ENCODE results near the gene FGR. TPM values are rescaled to one million over a fixed set of nuclear protein-coding genes. Genes with fewer than 3 reads are reported as not detected.

FGR gene
- total and polyA plus RNA-seq, 2 of the 13 experiments (the other 11 are each of a cell fraction or from before 2014, with no cell fraction given) = not detected

DNA sequence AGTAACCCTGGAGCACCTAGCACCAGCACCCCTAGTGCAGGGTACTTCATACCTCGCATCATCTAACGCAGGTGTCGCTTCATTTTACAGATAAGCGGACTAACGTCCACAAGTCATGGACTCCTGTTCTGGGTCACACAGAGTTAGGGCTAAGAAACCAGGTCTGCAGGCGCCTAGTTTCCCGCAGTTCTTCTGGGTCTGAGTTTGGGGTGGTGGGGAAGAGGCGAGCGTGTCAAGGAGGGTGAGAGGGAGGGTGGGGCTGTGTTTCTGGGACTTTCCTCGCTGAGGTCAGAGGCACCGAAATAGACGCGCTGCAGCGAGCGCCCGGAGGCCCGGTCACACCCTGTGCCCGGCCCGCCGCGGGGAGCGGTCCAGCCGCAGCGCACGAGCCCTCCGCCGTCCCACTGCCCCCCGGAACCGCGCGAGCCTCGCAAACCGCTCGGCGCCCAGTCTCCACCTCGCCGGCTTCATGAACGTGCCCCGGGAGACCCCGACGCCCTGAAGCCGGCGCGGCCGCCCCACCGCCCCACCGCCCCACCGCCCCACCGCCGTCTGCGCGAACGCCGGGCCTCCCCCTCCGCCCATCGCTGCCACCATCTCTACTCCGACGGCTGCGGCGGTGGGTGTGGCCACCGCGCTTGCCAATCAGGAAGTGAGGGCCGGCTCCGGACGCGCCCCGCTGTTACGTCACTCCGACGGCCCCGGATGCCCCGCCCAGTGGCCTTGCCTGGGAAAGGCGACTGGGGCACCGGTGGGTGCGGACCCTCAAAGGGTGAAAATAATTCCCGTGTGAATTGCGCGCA, 24.7 kb upstream of the FGR start (continued):
- TF ChIP-seq, protein P1, sequence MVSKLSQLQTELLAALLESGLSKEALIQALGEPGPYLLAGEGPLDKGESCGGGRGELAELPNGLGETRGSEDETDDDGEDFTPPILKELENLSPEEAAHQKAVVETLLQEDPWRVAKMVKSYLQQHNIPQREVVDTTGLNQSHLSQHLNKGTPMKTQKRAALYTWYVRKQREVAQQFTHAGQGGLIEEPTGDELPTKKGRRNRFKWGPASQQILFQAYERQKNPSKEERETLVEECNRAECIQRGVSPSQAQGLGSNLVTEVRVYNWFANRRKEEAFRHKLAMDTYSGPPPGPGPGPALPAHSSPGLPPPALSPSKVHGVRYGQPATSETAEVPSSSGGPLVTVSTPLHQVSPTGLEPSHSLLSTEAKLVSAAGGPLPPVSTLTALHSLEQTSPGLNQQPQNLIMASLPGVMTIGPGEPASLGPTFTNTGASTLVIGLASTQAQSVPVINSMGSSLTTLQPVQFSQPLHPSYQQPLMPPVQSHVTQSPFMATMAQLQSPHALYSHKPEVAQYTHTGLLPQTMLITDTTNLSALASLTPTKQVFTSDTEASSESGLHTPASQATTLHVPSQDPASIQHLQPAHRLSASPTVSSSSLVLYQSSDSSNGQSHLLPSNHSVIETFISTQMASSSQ (IDR thresholded peaks at IDR 0.05; ENCODE audit: low read depth) = no peak
- TF ChIP-seq, protein P1 (CRISPR knock-in tag; IDR thresholded peaks at IDR 0.05; ENCODE audit: borderline replicate concordance) = no peak
- no peak for TF ChIP-seq AGO1 (IDR thresholded peaks at IDR 0.05; ENCODE audit: low read depth, low read length, poor library complexity, severe bottlenecking)
- no peak for TF ChIP-seq RXRB (CRISPR knock-in tag; IDR thresholded peaks at IDR 0.05; ENCODE audit: borderline replicate concordance)
- no peak for TF ChIP-seq AKAP8 (CRISPR knock-in tag; IDR thresholded peaks at IDR 0.05)
- TF ChIP-seq PLRG1 (conservative IDR thresholded peaks at IDR 0.05) = no peak
- no peak for TF ChIP-seq NFKBIZ (CRISPR knock-in tag; IDR thresholded peaks at IDR 0.05)
- TF ChIP-seq, protein P2, sequence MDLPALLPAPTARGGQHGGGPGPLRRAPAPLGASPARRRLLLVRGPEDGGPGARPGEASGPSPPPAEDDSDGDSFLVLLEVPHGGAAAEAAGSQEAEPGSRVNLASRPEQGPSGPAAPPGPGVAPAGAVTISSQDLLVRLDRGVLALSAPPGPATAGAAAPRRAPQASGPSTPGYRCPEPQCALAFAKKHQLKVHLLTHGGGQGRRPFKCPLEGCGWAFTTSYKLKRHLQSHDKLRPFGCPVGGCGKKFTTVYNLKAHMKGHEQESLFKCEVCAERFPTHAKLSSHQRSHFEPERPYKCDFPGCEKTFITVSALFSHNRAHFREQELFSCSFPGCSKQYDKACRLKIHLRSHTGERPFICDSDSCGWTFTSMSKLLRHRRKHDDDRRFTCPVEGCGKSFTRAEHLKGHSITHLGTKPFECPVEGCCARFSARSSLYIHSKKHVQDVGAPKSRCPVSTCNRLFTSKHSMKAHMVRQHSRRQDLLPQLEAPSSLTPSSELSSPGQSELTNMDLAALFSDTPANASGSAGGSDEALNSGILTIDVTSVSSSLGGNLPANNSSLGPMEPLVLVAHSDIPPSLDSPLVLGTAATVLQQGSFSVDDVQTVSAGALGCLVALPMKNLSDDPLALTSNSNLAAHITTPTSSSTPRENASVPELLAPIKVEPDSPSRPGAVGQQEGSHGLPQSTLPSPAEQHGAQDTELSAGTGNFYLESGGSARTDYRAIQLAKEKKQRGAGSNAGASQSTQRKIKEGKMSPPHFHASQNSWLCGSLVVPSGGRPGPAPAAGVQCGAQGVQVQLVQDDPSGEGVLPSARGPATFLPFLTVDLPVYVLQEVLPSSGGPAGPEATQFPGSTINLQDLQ (CRISPR knock-in tag; IDR thresholded peaks at IDR 0.05) = no peak
- TF ChIP-seq, protein P3, sequence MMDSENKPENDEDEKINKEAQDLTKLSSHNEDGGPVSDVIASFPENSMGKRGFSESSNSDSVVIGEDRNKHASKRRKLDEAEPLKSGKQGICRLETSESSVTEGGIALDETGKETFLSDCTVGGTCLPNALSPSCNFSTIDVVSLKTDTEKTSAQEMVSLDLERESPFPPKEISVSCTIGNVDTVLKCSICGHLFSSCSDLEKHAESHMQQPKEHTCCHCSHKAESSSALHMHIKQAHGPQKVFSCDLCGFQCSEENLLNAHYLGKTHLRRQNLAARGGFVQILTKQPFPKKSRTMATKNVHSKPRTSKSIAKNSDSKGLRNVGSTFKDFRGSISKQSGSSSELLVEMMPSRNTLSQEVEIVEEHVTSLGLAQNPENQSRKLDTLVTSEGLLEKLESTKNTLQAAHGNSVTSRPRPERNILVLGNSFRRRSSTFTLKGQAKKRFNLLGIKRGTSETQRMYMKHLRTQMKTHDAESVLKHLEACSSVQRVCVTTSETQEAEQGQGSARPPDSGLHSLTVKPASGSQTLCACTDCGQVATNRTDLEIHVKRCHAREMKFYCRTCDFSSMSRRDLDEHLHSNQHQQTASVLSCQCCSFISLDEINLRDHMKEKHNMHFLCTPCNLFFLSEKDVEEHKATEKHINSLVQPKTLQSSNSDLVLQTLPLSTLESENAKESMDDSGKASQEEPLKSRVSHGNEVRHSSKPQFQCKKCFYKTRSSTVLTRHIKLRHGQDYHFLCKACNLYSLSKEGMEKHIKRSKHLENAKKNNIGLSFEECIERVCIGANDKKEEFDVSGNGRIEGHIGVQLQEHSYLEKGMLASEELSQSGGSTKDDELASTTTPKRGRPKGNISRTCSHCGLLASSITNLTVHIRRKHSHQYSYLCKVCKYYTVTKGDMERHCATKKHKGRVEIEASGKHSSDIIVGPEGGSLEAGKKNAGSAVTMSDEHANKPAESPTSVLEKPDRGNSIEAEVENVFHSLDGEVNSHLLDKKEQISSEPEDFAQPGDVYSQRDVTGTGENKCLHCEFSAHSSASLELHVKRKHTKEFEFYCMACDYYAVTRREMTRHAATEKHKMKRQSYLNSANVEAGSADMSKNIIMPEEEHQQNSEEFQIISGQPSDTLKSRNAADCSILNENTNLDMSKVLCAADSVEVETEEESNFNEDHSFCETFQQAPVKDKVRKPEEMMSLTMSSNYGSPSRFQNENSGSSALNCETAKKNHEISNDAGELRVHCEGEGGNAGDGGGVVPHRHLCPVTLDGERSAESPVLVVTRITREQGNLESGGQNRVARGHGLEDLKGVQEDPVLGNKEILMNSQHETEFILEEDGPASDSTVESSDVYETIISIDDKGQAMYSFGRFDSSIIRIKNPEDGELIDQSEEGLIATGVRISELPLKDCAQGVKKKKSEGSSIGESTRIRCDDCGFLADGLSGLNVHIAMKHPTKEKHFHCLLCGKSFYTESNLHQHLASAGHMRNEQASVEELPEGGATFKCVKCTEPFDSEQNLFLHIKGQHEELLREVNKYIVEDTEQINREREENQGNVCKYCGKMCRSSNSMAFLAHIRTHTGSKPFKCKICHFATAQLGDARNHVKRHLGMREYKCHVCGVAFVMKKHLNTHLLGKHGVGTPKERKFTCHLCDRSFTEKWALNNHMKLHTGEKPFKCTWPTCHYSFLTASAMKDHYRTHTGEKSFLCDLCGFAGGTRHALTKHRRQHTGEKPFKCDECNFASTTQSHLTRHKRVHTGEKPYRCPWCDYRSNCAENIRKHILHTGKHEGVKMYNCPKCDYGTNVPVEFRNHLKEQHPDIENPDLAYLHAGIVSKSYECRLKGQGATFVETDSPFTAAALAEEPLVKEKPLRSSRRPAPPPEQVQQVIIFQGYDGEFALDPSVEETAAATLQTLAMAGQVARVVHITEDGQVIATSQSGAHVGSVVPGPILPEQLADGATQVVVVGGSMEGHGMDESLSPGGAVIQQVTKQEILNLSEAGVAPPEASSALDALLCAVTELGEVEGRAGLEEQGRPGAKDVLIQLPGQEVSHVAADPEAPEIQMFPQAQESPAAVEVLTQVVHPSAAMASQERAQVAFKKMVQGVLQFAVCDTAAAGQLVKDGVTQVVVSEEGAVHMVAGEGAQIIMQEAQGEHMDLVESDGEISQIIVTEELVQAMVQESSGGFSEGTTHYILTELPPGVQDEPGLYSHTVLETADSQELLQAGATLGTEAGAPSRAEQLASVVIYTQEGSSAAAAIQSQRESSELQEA (CRISPR knock-in tag; IDR thresholded peaks at IDR 0.05; ENCODE audit: not compliant biosample characterization) = no peak
- TF ChIP-seq RAD21 (CRISPR knock-in tag; IDR thresholded peaks at IDR 0.05) = no peak
